Neuronal stem cell (in vitro differentiated cells): ENCODE data around the gene PGAP6.
"Not testable (repeated sequence)": the region's sequence is repeated elsewhere in the genome, so short reads cannot be mapped to it uniquely, and the experiment has no call there.

Source experiments
- DNase-seq: peaks from one replicate; pipeline ENCODE4 v3.0.0-alpha.2; 2013; ENCODE audit warnings: low spot score
- H2AFZ ChIP-seq: one replicate; pipeline ENCODE4 v1.6.1; 2013; ENCODE audit warnings: mild to moderate bottlenecking, low read length, inconsistent platforms
- H2AK5ac ChIP-seq: 2 replicates; pipeline ENCODE4 v1.6.1; 2013; ENCODE audit warnings: low read depth, mild to moderate bottlenecking, inconsistent platforms, low read length, moderate library complexity, mixed read lengths
- H2BK120ac ChIP-seq: 2 replicates; pipeline ENCODE4 v1.6.1; 2013; ENCODE audit warnings: low read depth, mild to moderate bottlenecking, inconsistent platforms, low read length, moderate library complexity, mixed read lengths
- H2BK12ac ChIP-seq: one replicate; pipeline ENCODE4 v1.6.1; 2013; ENCODE audit warnings: low read length, inconsistent platforms
- H2BK15ac ChIP-seq: 2 replicates; pipeline ENCODE4 v1.6.1; 2013; ENCODE audit warnings: mild to moderate bottlenecking, low read length, inconsistent platforms, mixed read lengths
- H2BK5ac ChIP-seq: one replicate; pipeline ENCODE4 v1.6.1; 2013; ENCODE audit warnings: inconsistent platforms, mild to moderate bottlenecking, low read length, moderate library complexity
- H3K14ac ChIP-seq: one replicate; pipeline ENCODE4 v1.6.1; 2013; ENCODE audit warnings: low read length, inconsistent platforms
- H3K18ac ChIP-seq: 2 replicates; pipeline ENCODE4 v1.6.1; 2013; ENCODE audit warnings: low read length, inconsistent platforms
- H3K23ac ChIP-seq: 2 replicates; pipeline ENCODE4 v1.6.1; 2013; ENCODE audit warnings: low read depth, mild to moderate bottlenecking, mixed read lengths, low read length, inconsistent platforms; ENCODE audit not compliant: poor library complexity
- H3K27ac ChIP-seq: replicated peaks from 3 replicates; pipeline ENCODE4 v1.5.1; 2013; ENCODE audit warnings: low read length, inconsistent platforms
- H3K27me3 ChIP-seq, 3 experiments: 2 replicates each; pipeline ENCODE4 v1.6.1; 2013; ENCODE audit warnings: low read length in 3 of 3, mild to moderate bottlenecking in 2 of 3, inconsistent platforms in 1 of 3, low read depth in 1 of 3, mixed read lengths in 1 of 3, moderate library complexity in 1 of 3; ENCODE audit not compliant: control insufficient read depth in 3 of 3, insufficient read depth in 3 of 3
- H3K36me3 ChIP-seq, 2 donors: replicated peaks in 1 of 2; 2 replicates each; pipeline ENCODE4 v1.6.1; 2013; ENCODE audit warnings: low read length in 2 of 2; ENCODE audit not compliant: control insufficient read depth in 2 of 2, insufficient read depth in 2 of 2
- H3K4ac ChIP-seq: 2 replicates; pipeline ENCODE4 v1.6.1; 2013; ENCODE audit warnings: inconsistent platforms, mild to moderate bottlenecking, low read length, moderate library complexity
- H3K4me1 ChIP-seq, 2 donors: 1 replicate in 1 of 2; 2 replicates in 1 of 2; pipeline ENCODE4 v1.6.1; 2013; ENCODE audit warnings: low read length in 2 of 2, low read depth in 1 of 2; ENCODE audit not compliant: control insufficient read depth in 2 of 2, insufficient read depth in 1 of 2
- H3K4me2 ChIP-seq: one replicate; pipeline ENCODE4 v1.6.1; 2013; ENCODE audit warnings: mild to moderate bottlenecking, low read length, inconsistent platforms; ENCODE audit not compliant: insufficient read depth, poor library complexity, severe bottlenecking
- H3K4me3 ChIP-seq, 2 donors: 2 replicates each; pipeline ENCODE4 v1.5.1; 2013; ENCODE audit warnings: low read length in 2 of 2, mild to moderate bottlenecking in 2 of 2, inconsistent platforms in 1 of 2, moderate library complexity in 1 of 2
- H3K79me1 ChIP-seq: one replicate; pipeline ENCODE4 v1.6.1; 2013; ENCODE audit warnings: low read depth, mild to moderate bottlenecking, inconsistent platforms, low read length, moderate library complexity
- H3K9ac ChIP-seq: one replicate; pipeline ENCODE4 v1.6.1; 2013; ENCODE audit warnings: mild to moderate bottlenecking, low read depth, low read length, inconsistent platforms; ENCODE audit not compliant: poor library complexity
- H3K9me3 ChIP-seq, 2 donors: replicated peaks in 1 of 2; 2 replicates each; pipeline versions ENCODE3 to v1.6.1; 2013; ENCODE audit warnings: low read length in 2 of 2, mild to moderate bottlenecking in 2 of 2, inconsistent platforms in 1 of 2, low read depth in 1 of 2, mixed read lengths in 1 of 2, moderate library complexity in 1 of 2; ENCODE audit not compliant: control insufficient read depth in 2 of 2, insufficient read depth in 1 of 2
- H4K8ac ChIP-seq: one replicate; pipeline ENCODE4 v1.6.1; 2013; ENCODE audit warnings: low read depth, mild to moderate bottlenecking, inconsistent platforms, low read length, moderate library complexity
- H4K91ac ChIP-seq: one replicate; pipeline ENCODE4 v1.6.1; 2013; ENCODE audit warnings: low read length, low read depth, mild to moderate bottlenecking, inconsistent platforms; ENCODE audit not compliant: poor library complexity
- WGBS, 2 donors: extraction: QIAGEN DNeasy Blood & Tissue Kit; methylation state at CpG; one replicate each; pipeline ENCODE4 v1.1.7; 2013; ENCODE audit warnings: missing lambda C conversion rate in 2 of 2, mixed read lengths in 1 of 2; ENCODE audit not compliant: insufficient read length in 2 of 2, insufficient replicate concordance in 1 of 2; ENCODE audit errors: extremely low coverage in 2 of 2; 5-methylcytosine and 5-hydroxymethylcytosine counted together

Gene PGAP6

GRCh38 chr16:336269-336668 is 45.5 kb downstream of the PGAP6 start:
- H3K79me1 ChIP-seq = peaks cover 17% of the 10 kb centered on the region
- no peak overlapping the region for H3K27ac ChIP-seq
- H3K23ac ChIP-seq = no peak overlapping the region
- H2AFZ ChIP-seq = no peak overlapping the region
- H3K27me3 ChIP-seq = no peaks in the 10 kb centered on the region
- no peak for DNase-seq
- no peak overlapping the region for H2BK5ac ChIP-seq
- no peak overlapping the region for H4K8ac ChIP-seq
- H3K9me3 ChIP-seq = peaks cover 7 to 12% of the 10 kb centered on the region in 2 donors
- peaks cover 5% of the 10 kb centered on the region in 2 donors for H3K36me3 ChIP-seq
- H2BK12ac ChIP-seq = no peak overlapping the region
- no peak overlapping the region for H2BK15ac ChIP-seq
- no peak overlapping the region for H2AK5ac ChIP-seq
- H3K14ac ChIP-seq = no peak overlapping the region
- no peak overlapping the region for H3K4ac ChIP-seq
- no peak overlapping the region for H3K4me2 ChIP-seq
- WGBS, 2 donors = no CpG with 5 or more reads among the region's 11 CpGs
- no peak overlapping the region for H4K91ac ChIP-seq
- no peak overlapping the region for H3K4me3 ChIP-seq
- H2BK120ac ChIP-seq = no peak overlapping the region
- no peak overlapping the region for H3K9ac ChIP-seq
- H3K18ac ChIP-seq = no peak overlapping the region
- H3K4me1 ChIP-seq = peaks cover 5 to 8% of the 10 kb centered on the region in 2 donors

GRCh38 chr16:334861-335632 is 46.7 kb downstream of the PGAP6 start:
- H3K4ac ChIP-seq, H3K27me3 ChIP-seq, H2BK120ac ChIP-seq, H2AFZ ChIP-seq, H2BK5ac ChIP-seq, H3K4me2 ChIP-seq, H3K23ac ChIP-seq, H3K36me3 ChIP-seq, H4K8ac ChIP-seq, H2AK5ac ChIP-seq, H4K91ac ChIP-seq, H2BK15ac ChIP-seq, DNase-seq, H3K14ac ChIP-seq, H3K9me3 ChIP-seq: not testable (repeated sequence)
- no CpG with 5 or more reads among the region's 11 CpGs for WGBS, 2 donors
- H3K18ac ChIP-seq = peak overlapping the region; percentile 27
- H3K79me1 ChIP-seq = peaks cover 11% of the 10 kb centered on the region
- peaks cover 10 to 11% of the 10 kb centered on the region in 2 donors for H3K4me1 ChIP-seq
- peak overlapping the region in 1 of 2 donors; percentile 68 for H3K4me3 ChIP-seq
- H3K9ac ChIP-seq = peak overlapping the region; percentile 1
- peak overlapping the region; percentile 51 for H2BK12ac ChIP-seq
- H3K27ac ChIP-seq = peak overlapping the region; percentile 18

GRCh38 chr16:334164-334832 is 47.5 kb downstream of the PGAP6 start:
- not testable (repeated sequence) for H2BK120ac ChIP-seq, H2BK12ac ChIP-seq, H3K27me3 ChIP-seq, DNase-seq, H3K18ac ChIP-seq, H3K9ac ChIP-seq, H3K79me1 ChIP-seq, H2AFZ ChIP-seq, H3K27ac ChIP-seq, H2BK15ac ChIP-seq, H4K91ac ChIP-seq, H3K9me3 ChIP-seq, H2AK5ac ChIP-seq, H2BK5ac ChIP-seq, H3K4ac ChIP-seq, H3K14ac ChIP-seq, H3K4me2 ChIP-seq, H3K36me3 ChIP-seq
- peak overlapping the region; percentile 75 for H3K23ac ChIP-seq
- peaks cover 10 to 11% of the 10 kb centered on the region in 2 donors for H3K4me1 ChIP-seq
- H4K8ac ChIP-seq = peak overlapping the region; percentile 93
- H3K4me3 ChIP-seq = peak overlapping the region in 1 of 2 donors; percentile 68
- no CpG with 5 or more reads among the region's 5 CpGs for WGBS, 2 donors

DNA sequence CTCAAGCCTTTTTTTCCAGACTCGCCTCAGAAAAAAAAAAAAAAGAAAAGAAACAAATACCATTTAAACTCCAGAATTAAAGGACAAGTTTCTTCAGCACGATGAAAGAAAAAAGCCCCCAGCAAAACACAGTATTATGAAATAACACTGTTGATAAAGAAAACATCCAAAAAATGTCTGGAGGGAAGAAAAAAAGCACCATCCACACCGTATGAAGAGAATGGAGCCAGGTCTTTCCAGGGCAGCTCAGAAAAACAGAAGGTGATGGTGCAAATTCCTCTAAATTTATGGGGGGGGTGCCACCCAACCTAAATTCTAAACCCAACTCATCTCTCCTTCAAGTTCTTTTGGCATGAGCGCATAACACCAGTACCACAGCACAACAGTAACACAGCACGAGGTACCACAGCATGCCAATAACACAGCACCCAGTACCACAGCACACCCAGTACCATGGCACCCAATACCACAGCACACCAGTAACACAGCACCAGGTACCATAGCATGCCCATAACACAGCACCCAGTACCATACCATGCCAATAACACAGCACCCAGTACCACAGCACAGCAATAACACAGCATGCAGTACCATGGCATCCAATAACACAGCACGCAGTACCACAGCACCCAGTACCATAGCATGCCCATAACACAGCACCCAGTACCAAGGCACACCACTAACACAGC is 48.2 kb downstream of the PGAP6 start:
- Histone ChIP-seq H2BK120ac (no peak overlapping the region), H3K4me1 (peaks cover 10 to 11% of the 10 kb centered on the region in 2 donors), H3K36me3 (peaks cover 0 to 5% of the 10 kb centered on the region in 2 donors), H4K8ac (peak overlapping the region; percentile 93), H3K27me3 (no peaks in the 10 kb centered on the region), H3K4me3 (peak overlapping the region in 1 of 2 donors; percentile 39), H3K9ac (no peak overlapping the region), H3K23ac (peak overlapping the region; percentile 75), H2BK15ac (no peak overlapping the region), H3K27ac (no peak overlapping the region), H3K18ac (peak overlapping the region; percentile 7), H3K14ac (peak overlapping the region; percentile 75), H2BK5ac (no peak overlapping the region), H3K79me1 (peaks cover 12% of the 10 kb centered on the region), H2AFZ (no peak overlapping the region), H2BK12ac (no peak overlapping the region), H2AK5ac (no peak overlapping the region), H3K9me3 (peaks cover 3 to 4% of the 10 kb centered on the region in 2 donors), H3K4me2 (no peak overlapping the region), H4K91ac (no peak overlapping the region), H3K4ac (no peak overlapping the region)
- no peak for DNase-seq
- no CpG with 5 or more reads among the region's 6 CpGs for WGBS, 2 donors
